Measurements from ENCODE around the gene CCL17. TPM values are rescaled to one million over a fixed set of nuclear protein-coding genes. Genes with fewer than 3 reads are reported as not detected.
"Not testable (repeated sequence)": the region's sequence is repeated elsewhere in the genome, so short reads cannot be mapped to it uniquely, and the experiment has no call there.

CCL17 gene
- total and polyA plus RNA-seq, 12 donors = 0.35 to 1.0 TPM; not detected in 10

- DNase-seq = no peak
- 84 to 94% methylated on average over 1 of the region's 1 CpG for WGBS, 2 donors
- peaks cover 0 to 14% (median 5%) of the 10 kb centered on the region in 11 donors for H3K9me3 ChIP-seq
- no peak overlapping the region for H3K27ac ChIP-seq
- H3K4me1 ChIP-seq = no peaks in the 10 kb centered on the region
- no peaks in the 10 kb centered on the region for H3K27me3 ChIP-seq
- intact Hi-C loops (cut with DNase I) = no loop called here
- no peak for TF ChIP-seq CTCF (IDR thresholded peaks at IDR 0.05)
- no peak for ATAC-seq
- H3K36me3 ChIP-seq = peaks cover 0 to 100% (median 75%) of the 10 kb centered on the region in 9 donors
- no peak overlapping the region for H3K4me3 ChIP-seq
Observed at GRCh38 chr16:57435838-57436237, 31.3 kb downstream of the CCL17 start.

GRCh38 chr16:57439947-57440346 is 35.4 kb downstream of the CCL17 start:
- ATAC-seq, H3K4me3 ChIP-seq, H3K27me3 ChIP-seq, DNase-seq, H3K27ac ChIP-seq: not testable (repeated sequence)
- WGBS, 2 donors = 97% methylated on average over 8 of the region's 8 CpGs
- Histone ChIP-seq H3K36me3 (peaks cover 0 to 75% (median 35%) of the 10 kb centered on the region in 9 donors), H3K9me3 (peaks cover 0 to 15% (median 5%) of the 10 kb centered on the region in 11 donors), H3K4me1 (peaks cover 0 to 13% (median 5%) of the 10 kb centered on the region in 9 donors)
- intact Hi-C loops (cut with DNase I) = loop anchor here in 1 of 10 donors (10.0 kb wide), 1 partner anchor 505 kb away; the partner anchor contains the start of gene HERPUD1

- ATAC-seq, H3K27ac ChIP-seq, H3K27me3 ChIP-seq, DNase-seq, H3K4me3 ChIP-seq: not testable (repeated sequence)
- Histone ChIP-seq H3K4me1 (peaks cover 0 to 19% (median 11%) of the 10 kb centered on the region in 9 donors), H3K9me3 (peaks cover 0 to 15% (median 5%) of the 10 kb centered on the region in 11 donors), H3K36me3 (peaks cover 0 to 69% (median 30%) of the 10 kb centered on the region in 9 donors)
- 94 to 95% methylated on average over 8 of the region's 8 CpGs for WGBS, 2 donors
- intact Hi-C loops (cut with DNase I) = loop anchor here in 1 of 10 donors (10.0 kb wide), 1 partner anchor 506 kb away; the partner anchor contains the start of gene HERPUD1
Observed at GRCh38 chr16:57440551-57440950, 36.0 kb downstream of the CCL17 start.

GRCh38 chr16:57444711-57445110 is 40.1 kb downstream of the CCL17 start:
- H3K4me1 ChIP-seq = peaks cover 2 to 51% (median 36%) of the 10 kb centered on the region in 9 donors
- no peak overlapping the region for H3K4me3 ChIP-seq
- intact Hi-C loops (cut with DNase I) = loop anchor here in 1 of 10 donors (10.0 kb wide), 1 partner anchor 510 kb away; the partner anchor contains the start of gene HERPUD1
- no peak for ATAC-seq
- no peaks in the 10 kb centered on the region for H3K27me3 ChIP-seq
- no peak for TF ChIP-seq CTCF (IDR thresholded peaks at IDR 0.05)
- DNase-seq = no peak
- 78 to 82% methylated on average over 3 of the region's 3 CpGs for WGBS, 2 donors
- H3K27ac ChIP-seq = no peak overlapping the region
- peaks cover 0 to 28% (median 7%) of the 10 kb centered on the region in 9 donors for H3K36me3 ChIP-seq
- peaks cover 0 to 14% (median 4%) of the 10 kb centered on the region in 11 donors for H3K9me3 ChIP-seq

GRCh38 chr16:57445510-57445909 is 40.9 kb downstream of the CCL17 start:
- no peak for DNase-seq
- no peak overlapping the region for H3K4me3 ChIP-seq
- H3K27ac ChIP-seq = no peak overlapping the region
- no peak for ATAC-seq
- intact Hi-C loops (cut with DNase I) = loop anchor here in 1 of 10 donors (10.0 kb wide), 1 partner anchor 511 kb away; the partner anchor contains the start of gene HERPUD1
- WGBS, 2 donors = 93 to 97% methylated on average over 2 of the region's 2 CpGs
- no peaks in the 10 kb centered on the region for H3K27me3 ChIP-seq
- H3K36me3 ChIP-seq = peaks cover 0 to 20% (median 0%) of the 10 kb centered on the region in 9 donors
- H3K4me1 ChIP-seq = peaks cover 2 to 56% (median 36%) of the 10 kb centered on the region in 9 donors
- peaks cover 0 to 6% (median 0%) of the 10 kb centered on the region in 11 donors for H3K9me3 ChIP-seq
- no peak for TF ChIP-seq CTCF (IDR thresholded peaks at IDR 0.05)

Measured in heart right ventricle (tissue), 16 donors.